AG04449 (cell line): Measurements from ENCODE around the gene KLHL6.

ENCODE experiments used
- CTCF ChIA-PET: fragments of 350-600 bp; formaldehyde crosslinking; extraction: SDS; loops from one replicate; lab custom pipeline; 2021; ENCODE audit warnings: antibody characterized with exemption; lab: Yijun Ruan, JAX
- POLR2A ChIA-PET: fragments of 400-600, 350-600 bp; formaldehyde crosslinking; extraction: SDS; loops from one replicate; lab custom pipeline; 2020; ENCODE audit warnings: antibody characterized with exemption, inconsistent platforms; lab: Yijun Ruan, JAX
- DNase-seq: peaks from one replicate; pipeline ENCODE4 v3.0.0-alpha.2; 2010; ENCODE audit warnings: low read depth, low spot score
- H3K4me3 ChIP-seq: 2 replicates; pipeline ENCODE4 v1.5.1; 2011; ENCODE audit warnings: low read depth, mild to moderate bottlenecking, control low read depth, low read length
- TF ChIP-seq, protein P1 (sequence below): IDR thresholded peaks from one replicate; pipeline ENCODE4 v1.5.1; 2011; ENCODE audit warnings: mild to moderate bottlenecking, moderate library complexity, low read length, control low read depth, inconsistent platforms; ENCODE audit not compliant: insufficient read depth; ENCODE audit errors: missing control alignments

The KLHL6 gene

DNA sequence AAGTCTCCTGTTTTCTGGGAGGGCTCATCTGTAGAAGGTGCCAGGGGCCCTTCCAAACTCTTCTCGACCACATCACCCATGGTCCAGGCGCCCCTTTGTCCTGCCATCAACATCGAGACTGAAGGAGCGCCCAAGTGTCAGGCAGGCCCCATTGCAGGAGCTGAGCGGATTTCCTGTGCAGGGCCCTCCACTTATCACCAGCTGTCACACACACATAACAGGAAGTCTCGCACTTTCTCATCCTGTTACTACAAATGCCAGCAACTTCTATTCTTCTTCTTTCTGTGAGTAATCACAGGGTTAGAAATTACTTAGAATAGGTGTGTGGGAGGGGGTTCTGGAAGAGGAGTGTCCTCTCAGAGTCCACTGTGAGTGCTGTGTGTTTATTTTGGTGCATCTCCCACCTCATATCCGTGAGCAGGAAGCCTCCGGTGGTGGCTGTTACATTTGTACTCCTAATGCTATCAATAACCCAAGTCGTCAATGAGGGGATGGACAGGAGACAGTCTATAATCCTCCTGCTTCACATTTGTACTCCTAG lies at the start of gene KLHL6:
Gene KLHL6 (minus strand): TSS at position 166 of the 541 bp plus-strand sequence. CDS start 53 bp downstream, at position 113.
- DNase-seq = no peak
- no peak within 1 kb of the TSS for H3K4me3 ChIP-seq
- TF ChIP-seq, protein P1, sequence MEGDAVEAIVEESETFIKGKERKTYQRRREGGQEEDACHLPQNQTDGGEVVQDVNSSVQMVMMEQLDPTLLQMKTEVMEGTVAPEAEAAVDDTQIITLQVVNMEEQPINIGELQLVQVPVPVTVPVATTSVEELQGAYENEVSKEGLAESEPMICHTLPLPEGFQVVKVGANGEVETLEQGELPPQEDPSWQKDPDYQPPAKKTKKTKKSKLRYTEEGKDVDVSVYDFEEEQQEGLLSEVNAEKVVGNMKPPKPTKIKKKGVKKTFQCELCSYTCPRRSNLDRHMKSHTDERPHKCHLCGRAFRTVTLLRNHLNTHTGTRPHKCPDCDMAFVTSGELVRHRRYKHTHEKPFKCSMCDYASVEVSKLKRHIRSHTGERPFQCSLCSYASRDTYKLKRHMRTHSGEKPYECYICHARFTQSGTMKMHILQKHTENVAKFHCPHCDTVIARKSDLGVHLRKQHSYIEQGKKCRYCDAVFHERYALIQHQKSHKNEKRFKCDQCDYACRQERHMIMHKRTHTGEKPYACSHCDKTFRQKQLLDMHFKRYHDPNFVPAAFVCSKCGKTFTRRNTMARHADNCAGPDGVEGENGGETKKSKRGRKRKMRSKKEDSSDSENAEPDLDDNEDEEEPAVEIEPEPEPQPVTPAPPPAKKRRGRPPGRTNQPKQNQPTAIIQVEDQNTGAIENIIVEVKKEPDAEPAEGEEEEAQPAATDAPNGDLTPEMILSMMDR = no peak
- ChIA-PET POLR2A (no interaction called here), CTCF (no interaction called here)

GRCh38 chr3:183597959-183598358 lies 42.5 kb upstream of the KLHL6 start:
- no peak for DNase-seq
- ChIA-PET POLR2A (no interaction called here), CTCF (no interaction called here)
- TF ChIP-seq, protein P1 = no peak
- no peak overlapping the region for H3K4me3 ChIP-seq

DNA sequence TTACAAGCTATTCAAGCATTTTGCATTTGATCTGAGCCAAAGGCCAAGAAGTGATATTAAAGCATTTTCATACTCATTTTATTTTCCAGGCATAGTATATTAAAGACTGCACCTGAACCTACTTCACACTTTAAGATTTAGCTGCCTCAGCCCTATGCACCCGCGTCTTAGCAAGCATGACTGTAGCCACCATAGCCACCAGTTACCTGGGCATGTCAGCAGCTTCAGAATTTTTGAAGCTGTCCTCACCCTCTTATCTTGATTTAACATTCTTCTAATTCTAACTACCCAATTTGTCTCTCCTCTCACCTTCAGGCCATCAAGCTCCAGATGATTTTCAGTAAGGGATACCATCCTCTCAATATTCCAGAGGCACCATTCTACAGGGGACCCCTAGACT lies 39.1 kb upstream of the KLHL6 start:
- POLR2A ChIA-PET = no interaction called here
- CTCF ChIA-PET = interaction anchor here (0.9 to 1.5 kb wide), 2 partner anchors 13 to 92 kb away, joined by 3 read pairs; no protein-coding TSS in a partner anchor

DNA sequence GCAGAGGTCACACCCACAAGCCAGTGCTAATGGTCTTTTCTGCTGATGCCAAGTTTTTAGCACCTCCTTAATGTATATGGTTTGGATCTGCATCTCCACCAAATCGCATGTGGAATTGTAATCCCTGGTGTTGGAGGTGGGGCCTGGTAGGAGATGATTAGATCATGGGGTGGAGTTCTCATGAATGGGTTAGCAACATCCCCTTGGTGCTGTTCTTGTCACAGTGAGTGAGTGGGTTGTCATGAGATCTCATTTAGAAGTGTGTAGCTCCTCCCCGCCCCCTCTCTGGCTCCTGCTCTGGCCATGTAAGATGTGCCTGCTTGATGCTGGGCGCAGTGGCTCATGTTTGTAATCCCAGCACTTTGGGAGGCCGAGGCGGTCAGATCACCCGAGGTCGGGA lies 37.3 kb upstream of the KLHL6 start:
- H3K4me3 ChIP-seq = no peak overlapping the region
- TF ChIP-seq, protein P1 = no peak
- ChIA-PET POLR2A (no interaction called here), CTCF (no interaction called here)
- DNase-seq = no peak

More for the DNA sequence above, 39.1 kb upstream of the KLHL6 start:
- H3K4me3 ChIP-seq = no peak overlapping the region
- TF ChIP-seq, protein P1 = no peak
- no peak for DNase-seq

DNA sequence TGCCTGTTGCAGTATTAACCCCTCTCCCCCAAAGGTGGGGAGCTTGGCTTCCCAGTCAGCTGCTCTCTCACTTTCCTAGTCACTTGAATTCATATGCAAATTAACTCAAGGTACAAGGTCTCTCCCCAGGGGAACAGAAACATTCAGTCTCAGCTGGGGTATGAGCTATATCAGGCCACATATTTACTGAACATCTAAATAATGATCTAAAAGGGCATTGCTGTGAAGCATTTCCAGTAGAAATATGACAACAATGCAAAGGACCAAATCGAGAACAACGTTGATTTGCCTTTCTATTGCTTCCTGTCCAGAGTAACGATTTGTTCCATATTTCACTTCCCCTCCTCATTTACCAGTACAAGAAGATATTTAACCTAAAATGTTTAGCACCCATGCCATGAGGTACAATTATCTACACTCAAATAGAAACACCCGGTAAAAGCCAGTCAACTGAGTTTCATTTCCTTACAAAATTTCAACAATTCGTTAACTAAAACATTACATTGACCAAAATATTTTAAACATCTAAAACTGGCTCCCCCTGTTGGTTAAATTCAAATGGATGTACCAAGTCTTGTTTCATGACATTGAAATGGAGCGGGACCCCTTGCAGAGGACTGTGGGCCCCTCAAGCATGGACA lies 36.5 kb upstream of the KLHL6 start:
- TF ChIP-seq, protein P1 = no peak
- POLR2A ChIA-PET = no interaction called here
- CTCF ChIA-PET = interaction anchor here (1.2 to 1.5 kb wide), 2 partner anchors 15 to 121 kb away, joined by 3 to 5 read pairs; no protein-coding TSS in a partner anchor
- H3K4me3 ChIP-seq = no peak overlapping the region
- no peak for DNase-seq

DNA sequence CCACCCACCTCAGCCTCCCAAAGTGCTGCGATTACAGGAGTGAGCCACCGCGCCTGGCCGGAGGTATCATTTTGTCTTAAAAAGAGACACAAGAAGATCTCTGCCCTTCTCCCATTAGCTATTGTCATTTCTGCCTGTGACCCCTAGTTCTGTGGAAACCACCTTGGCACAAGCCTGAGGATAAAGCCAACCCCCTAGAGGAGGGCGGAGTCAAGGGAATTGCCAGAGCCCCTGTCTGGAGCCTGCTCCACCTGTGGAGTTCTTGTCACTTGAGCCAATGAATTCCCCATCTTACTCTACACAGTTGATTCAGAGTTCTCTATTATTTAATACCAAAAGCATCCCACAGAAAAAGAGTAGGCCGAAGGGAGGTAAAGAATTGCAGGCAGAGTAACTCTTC lies 34.9 kb upstream of the KLHL6 start:
- no peak for DNase-seq
- TF ChIP-seq, protein P1 = no peak
- POLR2A ChIA-PET = no interaction called here
- no peak overlapping the region for H3K4me3 ChIP-seq
- CTCF ChIA-PET = interaction anchor here (1.5 kb wide), 1 partner anchor 120 kb away, joined by 3 read pairs; no protein-coding TSS in a partner anchor
